Endothelial cell (in vitro differentiated cells): Measurements from ENCODE around the gene LTA. TPM values are rescaled to one million over a fixed set of nuclear protein-coding genes. Genes with fewer than 3 reads are reported as not detected.

Experiments
- DNase-seq: peaks from one replicate; pipeline ENCODE4 v3.0.0; 2021; ENCODE audit warnings: low spot score
- H3K27ac Mint-ChIP-seq: one replicate; pipeline ENCODE4 v1.8.0; 2021; ENCODE audit warnings: mixed read lengths, inconsistent platforms; ENCODE audit not compliant: unreplicated experiment
- H3K27me3 Mint-ChIP-seq: one replicate; pipeline ENCODE4 v1.8.0; 2021; ENCODE audit warnings: mild to moderate bottlenecking, moderate library complexity, mixed read lengths, inconsistent platforms; ENCODE audit not compliant: unreplicated experiment
- H3K36me3 Mint-ChIP-seq: one replicate; pipeline ENCODE4 v1.8.0; 2021; ENCODE audit warnings: mild to moderate bottlenecking, low read depth, mixed read lengths, inconsistent platforms; ENCODE audit not compliant: unreplicated experiment
- H3K4me1 Mint-ChIP-seq: one replicate; pipeline ENCODE4 v1.8.0; 2021; ENCODE audit warnings: mild to moderate bottlenecking, mixed read lengths, inconsistent platforms; ENCODE audit not compliant: unreplicated experiment
- H3K4me3 Mint-ChIP-seq: one replicate; pipeline ENCODE4 v1.8.0; 2021; ENCODE audit warnings: mild to moderate bottlenecking, mixed read lengths, inconsistent platforms; ENCODE audit not compliant: unreplicated experiment
- H3K9me3 Mint-ChIP-seq: one replicate; pipeline ENCODE4 v1.8.0; 2021; ENCODE audit warnings: mixed read lengths, inconsistent platforms; ENCODE audit not compliant: unreplicated experiment
- total RNA-seq: library from RNA; stranded (reverse); fragmentation: NEBNext Ultra II Directional; extraction: Animal tissue kit (Norgen Biotek cat#: 25700); gene quantifications from one replicate; pipeline ENCODE4 v1.2.1, GENCODE V29; 2021; ENCODE audit not compliant: unreplicated experiment
- TF ChIP-seq, protein P1 (sequence below): fragments of 200-600 bp; sonication (generic); IDR thresholded peaks from one replicate; pipeline ENCODE4 v1.5.0; 2021; ENCODE audit warnings: antibody characterized with exemption; ENCODE audit not compliant: unreplicated experiment

LTA gene
- total RNA-seq, 1 donor from 2014 or later, result not detected

DNA sequence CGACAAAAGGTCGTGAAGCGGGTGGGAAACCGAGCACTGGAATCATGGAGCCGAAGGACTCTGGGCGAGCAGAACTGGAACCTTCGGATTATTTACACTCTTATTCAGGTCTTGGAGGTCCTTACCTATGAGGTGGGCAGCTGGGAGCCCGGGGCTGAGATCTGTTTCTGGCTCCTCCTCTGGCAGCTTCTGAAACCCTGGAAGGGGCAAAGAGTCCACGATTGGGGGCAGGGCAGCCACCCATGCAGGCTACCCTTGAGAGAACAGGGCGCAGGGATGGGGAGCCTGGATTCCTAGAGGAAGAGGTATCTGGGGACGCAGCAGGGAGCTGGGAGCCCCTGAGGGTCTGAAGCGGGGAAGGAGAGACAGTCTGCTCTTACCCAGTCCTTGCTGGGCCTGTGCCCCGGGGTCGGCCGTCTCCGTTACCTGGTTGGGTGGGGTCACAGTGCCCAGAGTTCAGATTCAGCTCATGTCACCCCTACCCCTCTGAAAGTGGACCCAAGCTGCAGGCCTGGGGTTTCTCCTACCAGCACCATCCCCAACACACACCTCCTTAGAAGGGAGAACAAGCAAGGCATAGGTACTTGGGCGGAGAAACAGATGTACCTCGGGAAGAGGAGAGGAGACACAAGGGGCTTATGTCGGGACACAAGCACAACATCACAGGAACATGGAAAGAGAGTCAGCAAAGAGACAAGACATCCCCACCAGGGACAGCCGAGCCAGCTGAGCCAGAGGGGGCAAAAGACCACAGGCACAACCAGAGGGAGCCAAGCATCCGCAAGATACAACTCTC, 9.5 kb downstream of the LTA start:
- Mint-ChIP-seq H3K9me3 (no peaks in the 10 kb centered on the region), H3K27me3 (peaks cover 9% of the 10 kb centered on the region)
- no peak for DNase-seq

DNA sequence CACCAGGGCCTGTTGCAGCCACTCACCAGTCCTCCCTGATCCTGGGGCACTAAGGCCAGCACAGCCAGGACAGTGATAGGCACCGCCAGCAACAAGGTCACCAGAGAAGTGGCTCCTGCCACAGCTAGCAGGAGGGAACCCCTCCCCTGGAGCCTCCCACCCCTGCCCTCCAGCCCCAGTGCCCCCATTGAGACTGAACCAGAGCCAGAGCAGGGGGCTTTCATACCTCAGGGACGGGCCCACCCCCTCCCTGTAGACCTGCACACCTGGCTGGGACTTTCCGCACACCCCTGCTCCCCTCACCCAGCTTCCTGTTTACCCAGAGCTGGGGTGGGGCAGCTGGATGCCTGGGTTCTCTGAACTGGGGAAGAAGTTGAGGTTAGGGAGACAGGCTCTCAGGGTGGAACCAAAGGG, 10.1 kb downstream of the LTA start, which contains the start of gene LTB:
LTB (minus strand) TSS at position 195 of the 414 bp plus-strand sequence; CDS start at position 188, 7 bp downstream.
- H3K9me3 Mint-ChIP-seq, result no peaks in the 10 kb centered on the region
- no peaks in the 10 kb centered on the region for H3K36me3 Mint-ChIP-seq
- no peak for DNase-seq
- no peak within 1 kb of the TSS for H3K27ac Mint-ChIP-seq
- peaks cover 18% of the 10 kb centered on the region for H3K4me1 Mint-ChIP-seq
- TF ChIP-seq, protein P1, sequence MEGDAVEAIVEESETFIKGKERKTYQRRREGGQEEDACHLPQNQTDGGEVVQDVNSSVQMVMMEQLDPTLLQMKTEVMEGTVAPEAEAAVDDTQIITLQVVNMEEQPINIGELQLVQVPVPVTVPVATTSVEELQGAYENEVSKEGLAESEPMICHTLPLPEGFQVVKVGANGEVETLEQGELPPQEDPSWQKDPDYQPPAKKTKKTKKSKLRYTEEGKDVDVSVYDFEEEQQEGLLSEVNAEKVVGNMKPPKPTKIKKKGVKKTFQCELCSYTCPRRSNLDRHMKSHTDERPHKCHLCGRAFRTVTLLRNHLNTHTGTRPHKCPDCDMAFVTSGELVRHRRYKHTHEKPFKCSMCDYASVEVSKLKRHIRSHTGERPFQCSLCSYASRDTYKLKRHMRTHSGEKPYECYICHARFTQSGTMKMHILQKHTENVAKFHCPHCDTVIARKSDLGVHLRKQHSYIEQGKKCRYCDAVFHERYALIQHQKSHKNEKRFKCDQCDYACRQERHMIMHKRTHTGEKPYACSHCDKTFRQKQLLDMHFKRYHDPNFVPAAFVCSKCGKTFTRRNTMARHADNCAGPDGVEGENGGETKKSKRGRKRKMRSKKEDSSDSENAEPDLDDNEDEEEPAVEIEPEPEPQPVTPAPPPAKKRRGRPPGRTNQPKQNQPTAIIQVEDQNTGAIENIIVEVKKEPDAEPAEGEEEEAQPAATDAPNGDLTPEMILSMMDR, result no peak
- H3K4me3 Mint-ChIP-seq, result peak within 1 kb of the TSS; percentile 96
- H3K27me3 Mint-ChIP-seq, result peaks cover 7% of the 10 kb centered on the region

More for the DNA sequence above, 9.5 kb downstream of the LTA start:
- Mint-ChIP-seq H3K36me3 (no peaks in the 10 kb centered on the region), H3K27ac (no peak overlapping the region), H3K4me3 (peak overlapping the region; percentile 96), H3K4me1 (peaks cover 18% of the 10 kb centered on the region)
- TF ChIP-seq, protein P1, result no peak

DNA sequence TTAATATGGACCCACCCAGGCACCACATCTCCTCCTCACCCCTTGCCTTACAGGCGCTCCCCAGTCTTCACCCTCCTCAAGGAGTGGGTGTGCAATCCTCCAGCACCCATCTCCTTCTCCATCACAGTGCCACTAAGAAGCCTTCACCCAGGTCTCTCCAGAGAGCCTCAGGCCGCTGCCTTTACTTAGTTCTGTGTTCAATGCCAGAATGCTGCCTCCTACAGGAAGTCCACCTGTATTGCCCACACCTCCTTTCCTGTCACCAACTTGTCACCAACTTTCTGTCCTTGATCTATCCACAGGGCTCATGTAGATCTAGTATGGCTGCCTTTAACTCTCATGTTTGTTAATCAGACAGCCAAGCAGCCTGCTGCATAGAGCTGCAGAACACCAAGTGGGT, 13.4 kb downstream of the LTA start:
- no peaks in the 10 kb centered on the region for H3K9me3 Mint-ChIP-seq

DNA sequence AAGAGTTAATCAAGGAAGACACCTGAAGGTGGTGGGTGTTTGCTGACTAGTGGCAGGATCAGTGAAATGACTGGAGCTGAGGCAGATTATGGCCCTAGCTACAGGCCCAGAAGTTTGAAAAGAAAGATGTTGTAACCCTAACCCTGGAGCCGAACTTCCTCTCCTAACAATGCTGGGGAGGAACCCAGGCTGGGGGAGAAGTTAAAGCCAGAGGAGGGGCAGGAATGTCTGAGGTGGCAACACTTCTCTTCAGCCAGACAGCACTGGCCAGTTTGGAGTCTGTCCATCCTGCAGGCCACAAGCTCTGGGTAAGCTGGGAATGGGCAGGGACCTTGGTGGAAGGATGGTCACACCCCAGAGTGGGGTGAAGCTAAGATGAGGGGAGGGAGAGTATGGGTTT, 13.9 kb downstream of the LTA start, which contains the start of gene LST1:
LST1 (plus strand) TSS at position 270 of the 400 bp plus-strand sequence. CDS start 1,023 bp downstream, outside the sequence.
- H3K4me1 Mint-ChIP-seq, result peaks cover 15% of the 10 kb centered on the region
- H3K9me3 Mint-ChIP-seq, result no peaks in the 10 kb centered on the region
- H3K27me3 Mint-ChIP-seq, result peaks cover 4% of the 10 kb centered on the region
- H3K4me3 Mint-ChIP-seq, result no peak within 1 kb of the TSS
- H3K36me3 Mint-ChIP-seq, result no peaks in the 10 kb centered on the region
- no peak for DNase-seq
- H3K27ac Mint-ChIP-seq, result peak within 1 kb of the TSS; percentile 52
- TF ChIP-seq, protein P1, result no peak

More for the DNA sequence above, 13.4 kb downstream of the LTA start:
- Mint-ChIP-seq H3K27me3 (peaks cover 5% of the 10 kb centered on the region), H3K4me1 (peaks cover 16% of the 10 kb centered on the region), H3K36me3 (no peaks in the 10 kb centered on the region), H3K4me3 (no peak overlapping the region), H3K27ac (peak overlapping the region; percentile 52)
- no peak for DNase-seq
- TF ChIP-seq, protein P1, result peak; percentile 45
